Measurements from ENCODE around the gene HJV.

DNA sequence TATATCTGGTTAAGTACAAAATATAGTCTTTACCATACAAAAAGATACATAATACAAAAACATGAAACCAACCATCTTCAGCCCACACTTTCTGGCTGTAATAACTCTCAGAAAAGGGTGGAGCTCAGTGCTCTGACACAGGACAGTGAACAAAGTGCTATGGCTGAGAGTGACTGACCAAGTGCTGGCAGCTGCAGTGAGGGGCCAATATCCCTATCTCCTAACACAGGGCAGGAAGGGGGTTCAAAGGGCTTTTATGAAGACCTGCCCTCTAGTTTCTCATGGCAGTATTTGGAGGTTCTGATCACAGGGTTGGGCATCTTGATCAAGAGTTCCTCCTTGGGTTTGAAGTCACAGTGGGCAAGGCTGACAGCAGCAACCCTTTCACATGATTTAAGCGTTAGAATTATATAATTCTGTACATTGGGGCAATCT lies 29.0 kb downstream of the HJV start:
- TF ChIP-seq REPIN1 (CRISPR knock-in tag; IDR thresholded peaks at IDR 0.05; ENCODE audit: borderline replicate concordance, low read depth): no peak
- no peak for TF ChIP-seq CTCF (CRISPR knock-in tag; IDR thresholded peaks at IDR 0.05)
- TF ChIP-seq HOXA7 (CRISPR knock-in tag; IDR thresholded peaks at IDR 0.05): no peak
- TF ChIP-seq ZNF766 (CRISPR knock-in tag; IDR thresholded peaks at IDR 0.05; ENCODE audit: borderline replicate concordance): no peak
- TF ChIP-seq ZBTB44 (CRISPR knock-in tag; IDR thresholded peaks at IDR 0.05): no peak
- TF ChIP-seq, protein P1, sequence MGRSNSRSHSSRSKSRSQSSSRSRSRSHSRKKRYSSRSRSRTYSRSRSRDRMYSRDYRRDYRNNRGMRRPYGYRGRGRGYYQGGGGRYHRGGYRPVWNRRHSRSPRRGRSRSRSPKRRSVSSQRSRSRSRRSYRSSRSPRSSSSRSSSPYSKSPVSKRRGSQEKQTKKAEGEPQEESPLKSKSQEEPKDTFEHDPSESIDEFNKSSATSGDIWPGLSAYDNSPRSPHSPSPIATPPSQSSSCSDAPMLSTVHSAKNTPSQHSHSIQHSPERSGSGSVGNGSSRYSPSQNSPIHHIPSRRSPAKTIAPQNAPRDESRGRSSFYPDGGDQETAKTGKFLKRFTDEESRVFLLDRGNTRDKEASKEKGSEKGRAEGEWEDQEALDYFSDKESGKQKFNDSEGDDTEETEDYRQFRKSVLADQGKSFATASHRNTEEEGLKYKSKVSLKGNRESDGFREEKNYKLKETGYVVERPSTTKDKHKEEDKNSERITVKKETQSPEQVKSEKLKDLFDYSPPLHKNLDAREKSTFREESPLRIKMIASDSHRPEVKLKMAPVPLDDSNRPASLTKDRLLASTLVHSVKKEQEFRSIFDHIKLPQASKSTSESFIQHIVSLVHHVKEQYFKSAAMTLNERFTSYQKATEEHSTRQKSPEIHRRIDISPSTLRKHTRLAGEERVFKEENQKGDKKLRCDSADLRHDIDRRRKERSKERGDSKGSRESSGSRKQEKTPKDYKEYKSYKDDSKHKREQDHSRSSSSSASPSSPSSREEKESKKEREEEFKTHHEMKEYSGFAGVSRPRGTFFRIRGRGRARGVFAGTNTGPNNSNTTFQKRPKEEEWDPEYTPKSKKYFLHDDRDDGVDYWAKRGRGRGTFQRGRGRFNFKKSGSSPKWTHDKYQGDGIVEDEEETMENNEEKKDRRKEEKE (IDR thresholded peaks at IDR 0.05): no peak
- TF ChIP-seq SP2 (CRISPR knock-in tag; IDR thresholded peaks at IDR 0.05): no peak
- TF ChIP-seq, protein P2, sequence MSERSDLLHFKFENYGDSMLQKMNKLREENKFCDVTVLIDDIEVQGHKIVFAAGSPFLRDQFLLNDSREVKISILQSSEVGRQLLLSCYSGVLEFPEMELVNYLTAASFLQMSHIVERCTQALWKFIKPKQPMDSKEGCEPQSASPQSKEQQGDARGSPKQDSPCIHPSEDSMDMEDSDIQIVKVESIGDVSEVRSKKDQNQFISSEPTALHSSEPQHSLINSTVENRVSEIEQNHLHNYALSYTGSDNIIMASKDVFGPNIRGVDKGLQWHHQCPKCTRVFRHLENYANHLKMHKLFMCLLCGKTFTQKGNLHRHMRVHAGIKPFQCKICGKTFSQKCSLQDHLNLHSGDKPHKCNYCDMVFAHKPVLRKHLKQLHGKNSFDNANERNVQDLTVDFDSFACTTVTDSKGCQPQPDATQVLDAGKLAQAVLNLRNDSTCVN (CRISPR knock-in tag; IDR thresholded peaks at IDR 0.05; ENCODE audit: borderline replicate concordance): no peak
